ENCODE results near the gene NFIB. TPM values are rescaled to one million over a fixed set of nuclear protein-coding genes. Genes with fewer than 3 reads are reported as not detected.

NFIB gene
- total RNA-seq, 1 donor from 2014 or later, result 76.4 TPM

GRCh38 chr9:14312719-14313377 is 1.1 kb downstream of the NFIB start:
- Mint-ChIP-seq H3K4me1 (ENCODE audit: unreplicated experiment) (peaks cover 31% of the 10 kb centered on the region), H3K27ac (peak overlapping the region; percentile 99)
- TF ChIP-seq, protein P1, sequence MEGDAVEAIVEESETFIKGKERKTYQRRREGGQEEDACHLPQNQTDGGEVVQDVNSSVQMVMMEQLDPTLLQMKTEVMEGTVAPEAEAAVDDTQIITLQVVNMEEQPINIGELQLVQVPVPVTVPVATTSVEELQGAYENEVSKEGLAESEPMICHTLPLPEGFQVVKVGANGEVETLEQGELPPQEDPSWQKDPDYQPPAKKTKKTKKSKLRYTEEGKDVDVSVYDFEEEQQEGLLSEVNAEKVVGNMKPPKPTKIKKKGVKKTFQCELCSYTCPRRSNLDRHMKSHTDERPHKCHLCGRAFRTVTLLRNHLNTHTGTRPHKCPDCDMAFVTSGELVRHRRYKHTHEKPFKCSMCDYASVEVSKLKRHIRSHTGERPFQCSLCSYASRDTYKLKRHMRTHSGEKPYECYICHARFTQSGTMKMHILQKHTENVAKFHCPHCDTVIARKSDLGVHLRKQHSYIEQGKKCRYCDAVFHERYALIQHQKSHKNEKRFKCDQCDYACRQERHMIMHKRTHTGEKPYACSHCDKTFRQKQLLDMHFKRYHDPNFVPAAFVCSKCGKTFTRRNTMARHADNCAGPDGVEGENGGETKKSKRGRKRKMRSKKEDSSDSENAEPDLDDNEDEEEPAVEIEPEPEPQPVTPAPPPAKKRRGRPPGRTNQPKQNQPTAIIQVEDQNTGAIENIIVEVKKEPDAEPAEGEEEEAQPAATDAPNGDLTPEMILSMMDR (conservative IDR thresholded peaks at IDR 0.05), result no peak

DNA sequence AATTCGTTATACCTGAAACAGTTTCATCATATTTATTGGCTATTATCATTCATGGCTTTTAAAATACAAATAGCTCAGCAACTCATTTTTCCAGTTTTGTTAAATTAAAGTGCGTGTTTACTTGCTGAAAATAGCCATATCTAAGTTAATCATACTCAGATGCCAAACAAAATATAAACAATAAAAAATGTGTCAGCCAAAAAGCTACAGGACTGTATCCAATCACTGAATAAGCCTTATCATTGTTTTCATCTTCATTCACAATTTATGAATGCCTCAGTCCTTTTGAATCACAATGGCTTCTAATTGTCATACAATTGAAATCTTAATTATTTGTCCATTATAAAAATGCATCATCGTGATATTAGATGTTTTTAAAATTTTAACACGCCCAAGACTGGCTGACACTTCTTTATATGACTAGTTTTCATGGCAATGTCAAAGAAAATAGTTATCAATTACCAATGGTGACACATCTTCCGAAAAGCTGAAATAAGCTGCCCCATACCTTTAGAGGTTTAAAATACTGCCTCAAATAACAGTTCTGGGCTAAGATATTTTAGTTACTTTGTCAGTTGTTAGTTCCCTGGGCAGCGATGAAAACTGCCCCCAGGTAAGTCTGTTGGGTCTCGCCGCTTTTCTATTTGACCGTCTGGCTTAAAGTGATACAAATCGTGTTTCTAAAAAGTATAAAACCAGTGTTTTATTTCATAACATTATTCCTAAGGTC is 1.8 kb downstream of the NFIB start:
- H3K36me3 Mint-ChIP-seq, result peaks cover 10% of the 10 kb centered on the region
- H3K9me3 Mint-ChIP-seq, result no peaks in the 10 kb centered on the region
- H3K4me3 Mint-ChIP-seq, result peak overlapping the region; percentile 93
- TF ChIP-seq, protein P1 (conservative IDR thresholded peaks at IDR 0.05), result no peak
- H3K4me1 Mint-ChIP-seq (ENCODE audit: unreplicated experiment), result peaks cover 32% of the 10 kb centered on the region
- peaks cover 18% of the 10 kb centered on the region for H3K27me3 Mint-ChIP-seq
- peak overlapping the region; percentile 99 for H3K27ac Mint-ChIP-seq
- DNase-seq (ENCODE audit: extremely low spot score, unreplicated experiment), result no peak

More at GRCh38 chr9:14312719-14313377, 1.1 kb downstream of the NFIB start:
- H3K4me3 Mint-ChIP-seq, result peak overlapping the region; percentile 98
- peaks cover 3% of the 10 kb centered on the region for H3K36me3 Mint-ChIP-seq
- DNase-seq (ENCODE audit: extremely low spot score, unreplicated experiment), result no peak
- peaks cover 18% of the 10 kb centered on the region for H3K27me3 Mint-ChIP-seq
- H3K9me3 Mint-ChIP-seq, result no peaks in the 10 kb centered on the region

DNA sequence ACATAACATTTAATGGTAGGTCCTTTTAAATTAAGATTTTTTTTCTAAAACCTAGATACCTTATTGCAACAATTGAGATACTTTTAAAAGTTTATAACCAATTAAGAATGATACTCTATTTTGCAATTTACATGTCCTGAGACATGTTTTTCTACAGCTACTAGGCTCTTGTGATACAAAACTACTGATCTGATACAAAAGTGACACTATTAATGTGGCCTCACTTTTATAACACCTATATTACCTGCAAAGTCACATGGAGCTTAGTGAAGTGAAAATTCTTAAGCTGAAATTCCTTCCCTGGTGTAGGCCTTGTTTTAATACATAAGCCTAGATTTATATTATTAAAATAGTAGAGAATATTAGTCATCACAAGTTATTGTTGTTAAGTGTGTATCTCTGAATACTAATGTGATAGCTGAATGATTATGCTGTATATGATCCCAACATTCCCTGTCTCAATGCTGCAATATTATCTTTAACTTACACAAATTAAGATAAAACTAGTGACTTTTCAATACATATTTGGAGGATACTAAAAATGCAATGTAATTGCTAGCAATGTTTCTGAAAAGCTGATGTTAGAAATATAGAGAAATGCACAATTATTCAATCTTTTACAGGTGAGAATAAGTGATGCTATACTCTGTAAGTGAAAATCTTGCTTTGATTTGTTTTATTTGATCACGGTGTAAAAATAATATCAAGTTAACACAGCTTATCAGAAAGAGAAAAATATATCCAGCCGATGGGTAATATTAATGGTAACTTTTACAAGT is 2.6 kb downstream of the NFIB start:
- peak overlapping the region; percentile 99 for H3K27ac Mint-ChIP-seq
- peaks cover 28% of the 10 kb centered on the region for H3K4me1 Mint-ChIP-seq (ENCODE audit: unreplicated experiment)
- peak overlapping the region; percentile 93 for H3K4me3 Mint-ChIP-seq
- TF ChIP-seq, protein P1 (conservative IDR thresholded peaks at IDR 0.05), result no peak
- peaks cover 15% of the 10 kb centered on the region for H3K27me3 Mint-ChIP-seq
- peaks cover 15% of the 10 kb centered on the region for H3K36me3 Mint-ChIP-seq
- no peaks in the 10 kb centered on the region for H3K9me3 Mint-ChIP-seq
- DNase-seq (ENCODE audit: extremely low spot score, unreplicated experiment), result no peak

GRCh38 chr9:14310311-14310710 is 3.6 kb downstream of the NFIB start:
- peaks cover 12% of the 10 kb centered on the region for H3K27me3 Mint-ChIP-seq
- peaks cover 31% of the 10 kb centered on the region for H3K4me1 Mint-ChIP-seq (ENCODE audit: unreplicated experiment)
- H3K27ac Mint-ChIP-seq, result peak overlapping the region; percentile 51
- H3K36me3 Mint-ChIP-seq, result peaks cover 19% of the 10 kb centered on the region
- DNase-seq (ENCODE audit: extremely low spot score, unreplicated experiment), result no peak
- TF ChIP-seq, protein P1 (conservative IDR thresholded peaks at IDR 0.05), result no peak
- H3K9me3 Mint-ChIP-seq, result no peaks in the 10 kb centered on the region
- peak overlapping the region; percentile 93 for H3K4me3 Mint-ChIP-seq

GRCh38 chr9:14309403-14309802 is 4.5 kb downstream of the NFIB start:
- DNase-seq (ENCODE audit: extremely low spot score, unreplicated experiment), result no peak
- Mint-ChIP-seq H3K27me3 (peaks cover 11% of the 10 kb centered on the region), H3K36me3 (peaks cover 28% of the 10 kb centered on the region), H3K4me3 (peak overlapping the region; percentile 75), H3K9me3 (no peaks in the 10 kb centered on the region), H3K4me1 (ENCODE audit: unreplicated experiment) (peaks cover 39% of the 10 kb centered on the region), H3K27ac (peak overlapping the region; percentile 63)
- TF ChIP-seq, protein P1 (conservative IDR thresholded peaks at IDR 0.05), result no peak
